GM20000 (cell line): Measurements from ENCODE around the gene PIGM.

Experiments
- DNase-seq: peaks from one replicate; pipeline ENCODE4 v3.0.0; 2012; ENCODE audit warnings: low spot score
- TF ChIP-seq, protein P1 (sequence below): IDR thresholded peaks from 2 replicates; pipeline ENCODE4 v1.5.1; 2012; ENCODE audit warnings: mild to moderate bottlenecking, control low read depth; ENCODE audit errors: extremely low read depth, missing control alignments

Gene PIGM

DNA sequence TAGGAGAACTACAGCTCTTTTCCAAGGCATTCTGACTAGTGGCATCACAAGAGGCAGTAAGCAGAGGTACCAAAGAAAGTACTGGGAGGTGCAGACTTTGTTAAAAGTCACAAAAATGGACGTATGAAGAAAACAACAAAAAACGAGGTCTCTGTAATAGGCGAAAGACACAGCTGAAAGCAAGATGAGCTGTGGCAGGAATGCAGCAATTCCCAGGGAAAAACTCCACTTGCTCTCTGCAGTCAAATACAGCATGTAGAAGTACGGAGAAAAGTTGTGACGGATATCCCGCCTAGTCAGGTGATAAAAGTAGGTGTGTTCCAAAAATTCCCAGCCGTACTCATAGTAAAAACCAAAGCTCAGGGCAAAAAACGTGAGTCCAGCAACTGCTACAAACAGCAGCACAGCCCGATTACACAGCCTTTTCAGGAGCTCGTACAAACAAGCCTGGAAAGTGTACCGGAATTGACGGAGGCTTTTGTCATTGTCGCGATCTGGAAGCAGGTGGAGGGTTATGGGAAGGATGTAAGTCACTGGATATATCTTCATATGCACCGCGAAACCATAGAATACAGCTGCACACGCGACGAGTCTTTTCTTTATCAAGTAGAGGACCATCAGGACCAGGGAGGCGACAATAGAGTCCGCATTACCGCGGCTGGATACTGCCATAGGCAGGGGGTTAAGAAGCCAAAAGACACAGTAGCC is 979 bp downstream of the PIGM start:
- no peak for DNase-seq
- TF ChIP-seq, protein P1, sequence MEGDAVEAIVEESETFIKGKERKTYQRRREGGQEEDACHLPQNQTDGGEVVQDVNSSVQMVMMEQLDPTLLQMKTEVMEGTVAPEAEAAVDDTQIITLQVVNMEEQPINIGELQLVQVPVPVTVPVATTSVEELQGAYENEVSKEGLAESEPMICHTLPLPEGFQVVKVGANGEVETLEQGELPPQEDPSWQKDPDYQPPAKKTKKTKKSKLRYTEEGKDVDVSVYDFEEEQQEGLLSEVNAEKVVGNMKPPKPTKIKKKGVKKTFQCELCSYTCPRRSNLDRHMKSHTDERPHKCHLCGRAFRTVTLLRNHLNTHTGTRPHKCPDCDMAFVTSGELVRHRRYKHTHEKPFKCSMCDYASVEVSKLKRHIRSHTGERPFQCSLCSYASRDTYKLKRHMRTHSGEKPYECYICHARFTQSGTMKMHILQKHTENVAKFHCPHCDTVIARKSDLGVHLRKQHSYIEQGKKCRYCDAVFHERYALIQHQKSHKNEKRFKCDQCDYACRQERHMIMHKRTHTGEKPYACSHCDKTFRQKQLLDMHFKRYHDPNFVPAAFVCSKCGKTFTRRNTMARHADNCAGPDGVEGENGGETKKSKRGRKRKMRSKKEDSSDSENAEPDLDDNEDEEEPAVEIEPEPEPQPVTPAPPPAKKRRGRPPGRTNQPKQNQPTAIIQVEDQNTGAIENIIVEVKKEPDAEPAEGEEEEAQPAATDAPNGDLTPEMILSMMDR: no peak

- TF ChIP-seq, protein P1: no peak
- DNase-seq: no peak
Observed at GRCh38 chr1:160028426-160028825, 3.4 kb downstream of the PIGM start.

DNA sequence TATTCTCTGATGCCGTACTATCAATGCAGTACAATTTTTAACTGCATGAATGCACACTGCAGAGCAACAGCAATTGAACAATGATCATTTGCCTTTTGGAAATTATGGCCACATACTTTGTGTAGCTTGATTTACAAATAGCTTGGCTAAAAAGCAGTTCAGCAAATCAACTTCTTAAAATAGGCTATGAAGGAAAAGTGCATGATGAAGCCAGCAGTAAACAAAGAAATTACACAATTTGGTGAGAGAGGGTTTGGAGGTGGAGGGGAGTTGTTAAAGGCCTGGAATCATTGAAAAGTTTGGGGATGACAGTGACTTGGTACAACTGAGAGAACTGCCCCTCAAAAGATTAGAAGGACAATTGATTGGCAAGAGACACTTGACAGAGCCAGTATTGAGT is 6.5 kb downstream of the PIGM start:
- DNase-seq: no peak
- TF ChIP-seq, protein P1: no peak

DNA sequence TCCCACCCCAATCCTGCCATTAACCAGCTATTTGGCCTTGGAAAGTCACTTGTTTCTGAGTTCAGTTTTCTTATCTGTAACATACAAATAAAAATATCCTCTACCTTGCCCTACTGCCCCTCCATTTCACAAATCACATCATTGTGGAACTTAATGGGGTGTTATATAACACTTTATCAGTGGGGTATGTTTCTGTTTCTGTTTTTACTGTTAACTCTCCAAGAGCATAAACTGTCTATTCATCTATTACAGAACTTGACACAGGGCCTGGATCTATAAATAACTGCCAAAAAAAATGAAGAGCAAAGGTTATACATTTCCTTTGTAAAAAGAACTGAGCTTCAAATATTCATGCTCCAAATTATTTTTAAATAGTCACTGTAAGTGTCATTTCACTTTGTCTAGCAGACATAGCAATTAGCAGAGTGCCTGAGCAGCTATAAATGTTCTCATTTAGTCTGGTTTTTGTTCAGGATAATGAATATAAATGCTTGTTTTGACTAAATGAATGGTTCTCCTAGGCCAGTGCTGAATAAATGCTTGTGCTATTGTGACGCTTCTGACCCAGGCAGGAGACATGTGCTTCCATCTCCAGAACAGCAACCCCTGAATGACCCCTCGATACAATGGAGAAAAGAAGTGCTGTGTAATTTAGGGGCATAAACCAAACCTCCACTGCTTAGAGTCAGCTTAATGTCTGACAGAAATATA is 7.4 kb downstream of the PIGM start:
- no peak for DNase-seq
- TF ChIP-seq, protein P1: no peak

DNA sequence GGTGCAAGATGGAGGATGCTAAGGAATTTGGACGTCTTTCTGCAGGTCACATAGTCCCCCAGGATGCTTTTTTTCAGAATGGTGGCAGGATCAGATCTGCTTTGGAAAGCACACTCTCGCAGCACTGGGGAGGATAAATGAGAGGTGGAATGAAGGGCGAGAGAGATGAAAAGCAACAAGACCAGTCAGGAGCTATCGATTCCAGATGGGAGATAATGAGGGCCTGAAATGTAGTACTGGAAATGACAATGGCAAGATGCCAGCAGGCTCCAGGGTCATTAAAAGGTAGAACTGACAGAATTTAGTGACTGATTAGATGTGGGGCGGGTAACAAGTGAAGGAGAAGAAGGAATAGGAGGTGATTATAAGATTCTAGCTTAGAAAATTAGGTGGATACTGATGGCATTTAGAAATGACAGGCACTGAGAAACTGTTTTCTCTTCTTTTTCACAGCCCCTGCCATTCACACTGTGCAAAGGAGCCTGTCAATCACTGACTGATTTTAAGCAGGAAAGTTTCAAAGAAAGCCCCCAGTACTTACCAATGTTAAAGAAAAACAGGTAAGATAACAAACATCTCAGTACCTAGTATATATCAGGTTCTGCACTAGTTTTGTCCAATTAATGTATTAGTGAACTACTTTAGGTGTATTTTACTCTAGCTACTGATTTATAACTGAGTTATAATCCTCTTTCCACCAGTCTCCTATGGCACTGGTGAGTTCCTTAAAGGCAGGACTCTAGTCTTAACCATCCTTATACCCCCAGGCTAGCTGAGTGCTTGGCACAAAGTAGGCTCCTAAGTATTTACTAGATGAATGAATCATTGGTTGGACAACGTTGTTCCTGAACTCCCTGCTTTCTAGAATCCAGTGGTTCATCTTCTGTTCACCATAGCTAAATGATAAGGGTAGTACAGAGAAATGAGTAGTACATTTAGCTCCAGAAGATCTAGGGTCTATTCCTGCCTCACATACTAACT is 9.2 kb downstream of the PIGM start:
- no peak for DNase-seq
- TF ChIP-seq, protein P1: no peak

DNA sequence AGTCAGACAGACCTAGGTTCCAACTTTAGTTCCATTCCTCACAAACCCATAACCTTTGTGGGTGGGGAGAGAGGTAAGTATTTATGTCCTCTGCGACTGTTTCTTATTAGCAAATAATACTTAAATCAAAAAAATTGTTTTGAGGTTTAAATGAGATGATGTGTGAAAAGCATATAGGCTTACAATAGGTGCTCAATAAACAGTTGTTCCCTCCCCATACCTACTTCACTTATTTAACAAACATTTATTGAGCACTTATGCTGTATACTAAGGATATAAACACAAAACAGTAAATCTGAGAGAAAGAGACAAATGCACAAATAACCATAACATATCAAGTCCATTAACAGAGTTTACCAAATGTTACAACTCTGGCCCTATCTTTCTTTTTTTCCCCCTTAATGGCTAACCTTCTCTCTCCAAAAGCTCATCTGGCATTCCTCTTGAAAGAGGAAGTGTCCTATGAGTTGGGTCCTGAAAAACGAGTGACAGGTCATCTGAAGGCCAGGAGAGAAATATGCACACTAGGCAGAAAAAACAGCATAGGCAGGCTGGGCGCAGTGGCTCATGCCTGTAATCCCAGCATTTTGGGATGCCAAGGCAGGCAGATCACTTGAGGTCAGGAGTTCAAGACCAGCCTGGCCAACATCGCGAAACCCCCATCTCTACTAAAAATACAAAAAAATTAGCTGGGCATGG is 10.3 kb downstream of the PIGM start:
- TF ChIP-seq, protein P1: no peak
- DNase-seq: no peak
